GM12878 (cell line): ENCODE measurements around the gene FOXP1. TPM values are rescaled to one million over a fixed set of nuclear protein-coding genes. Genes with fewer than 3 reads are reported as not detected.
A peak's percentile ranks its signal among the peaks of the same experiment; 100 is the strongest.

ENCODE experiments used
- ATAC-seq: fragments of 200-7000 bp; cut with Tn5 transposase; 3 replicates; pipeline ENCODE4 v1.9.1; 2020; ENCODE audit warnings: mild to moderate bottlenecking, moderate library complexity
- BruUV-seq: library from RNA; stranded (reverse); fragments of 400-500 nt; replicated peaks from 2 replicates; lab custom pipeline; 2021; lab: Mats Ljungman, UMichigan
- CTCF ChIA-PET: fragments of 300-600 bp; sonication (Branson Sonifier 250); formaldehyde crosslinking; extraction: SDS; loops from one replicate; lab custom pipeline; 2021; ENCODE audit warnings: inconsistent platforms; lab: Yijun Ruan, JAX
- POLR2A ChIA-PET: fragments of 350-600 bp; formaldehyde crosslinking; extraction: SDS; loops from one replicate; lab custom pipeline; 2021; ENCODE audit warnings: inconsistent platforms; lab: Charles Lee
- RAD21 ChIA-PET: fragments of 300-600 bp; sonication (Branson Sonifier 250); formaldehyde crosslinking; loops from one replicate; lab custom pipeline; 2023; ENCODE audit warnings: antibody characterized with exemption; ENCODE audit not compliant: unreplicated experiment; lab: Charles Lee
- SMC1A ChIA-PET: fragments of 300-600 bp; sonication (Branson Sonifier 250); formaldehyde crosslinking; loops from one replicate; lab custom pipeline; 2023; ENCODE audit not compliant: unreplicated experiment, uncharacterized antibody; lab: Charles Lee
- DNase-seq: peaks from one replicate; pipeline ENCODE4 v3.0.0-alpha.2; 2011; ENCODE audit warnings: low read depth, low spot score
- FAIRE-seq: peaks from 3 replicates; lab custom pipeline; 2011; peaks lifted over from hg19 to GRCh38; lab: Jason Lieb, UNC
- H2AFZ ChIP-seq: 2 replicates; pipeline ENCODE4 v1.6.0; 2011; ENCODE audit warnings: low read depth, low read length, control low read depth; ENCODE audit not compliant: control insufficient read depth
- H3K27ac ChIP-seq: 2 replicates; pipeline ENCODE4 v1.5.1; 2011; ENCODE audit warnings: control low read depth; ENCODE audit not compliant: control insufficient read depth, insufficient read depth
- H3K27me3 ChIP-seq, 2 experiments: replicated peaks in 1 of 2; 2 replicates each; pipeline versions ENCODE4 v1.6.0 to v1.6.1; 2011; ENCODE audit warnings: low read length in 1 of 2; ENCODE audit not compliant: control insufficient read depth in 2 of 2, insufficient read depth in 2 of 2
- H3K36me3 ChIP-seq, 2 experiments: 2 replicates each; pipeline ENCODE4 v1.5.1; 2011; ENCODE audit warnings: low read length in 1 of 2; ENCODE audit not compliant: control insufficient read depth in 2 of 2, insufficient read depth in 2 of 2
- H3K4me1 ChIP-seq: 2 replicates; pipeline ENCODE4 v1.6.1; 2011; ENCODE audit warnings: mild to moderate bottlenecking, low read length, moderate library complexity, mixed read lengths; ENCODE audit not compliant: control insufficient read depth, insufficient read depth
- H3K4me2 ChIP-seq: 2 replicates; pipeline ENCODE4 v1.6.0; 2011; ENCODE audit warnings: control low read depth; ENCODE audit not compliant: control insufficient read depth, insufficient read depth
- H3K4me3 ChIP-seq: fragments of 200-600 bp; sonication (generic); 2 replicates; pipeline ENCODE4 v1.5.1; 2016
- H3K79me2 ChIP-seq: 2 replicates; pipeline ENCODE4 v1.6.0; 2011; ENCODE audit warnings: low read length; ENCODE audit not compliant: control insufficient read depth, insufficient read depth
- H3K9ac ChIP-seq: 2 replicates; pipeline ENCODE4 v1.8.0; 2011; ENCODE audit warnings: low read length, control low read depth, mixed read lengths; ENCODE audit not compliant: control insufficient read depth, insufficient read depth
- H3K9me3 ChIP-seq: replicated peaks from 3 replicates; pipeline ENCODE4 v1.5.1; 2011; ENCODE audit warnings: mild to moderate bottlenecking, low read length; ENCODE audit not compliant: control insufficient read depth, insufficient read depth
- H4K20me1 ChIP-seq: 2 replicates; pipeline ENCODE4 v1.6.0; 2011; ENCODE audit not compliant: control insufficient read depth, insufficient read depth
- BMI1 ChIP-seq: fragments of 450-650 bp; IDR thresholded peaks from 2 replicates; pipeline ENCODE4 v1.6.1; 2016; ENCODE audit warnings: mild to moderate bottlenecking, moderate library complexity, borderline replicate concordance
- IRF4 ChIP-seq: IDR thresholded peaks from 2 replicates; pipeline ENCODE4 v1.6.1; 2011; ENCODE audit warnings: low read depth, low read length
- JUND ChIP-seq: IDR thresholded peaks from 2 replicates; pipeline ENCODE4 v1.6.1; 2012; ENCODE audit warnings: low read depth, mild to moderate bottlenecking, low read length, improper control_type of control experiment, moderate library complexity
- MEF2A ChIP-seq: IDR thresholded peaks from 2 replicates; pipeline ENCODE4 v1.6.1; 2011; ENCODE audit warnings: low read depth, mild to moderate bottlenecking, low read length, moderate library complexity; ENCODE audit not compliant: insufficient read depth
- NFIC ChIP-seq: IDR thresholded peaks from 2 replicates; pipeline ENCODE4 v1.6.1; 2012; ENCODE audit warnings: low read depth, mild to moderate bottlenecking, inconsistent platforms, low read length, moderate library complexity
- POLR2A ChIP-seq: IDR thresholded peaks from 2 replicates; pipeline ENCODE4 v1.6.1; 2011; ENCODE audit warnings: low read depth, mild to moderate bottlenecking, low read length
- ZNF24 ChIP-seq: fragments of 450-650 bp; IDR thresholded peaks from 2 replicates; pipeline ENCODE4 v1.6.1; 2017; ENCODE audit warnings: antibody characterized with exemption, mild to moderate bottlenecking
- WGBS: methylation state at CpG from one replicate; pipeline ENCODE4 v1.1.6; 2016; ENCODE audit warnings: low lambda C conversion rate; ENCODE audit not compliant: insufficient replicate concordance, insufficient coverage; ENCODE audit errors: missing lambda C conversion rate; 5-methylcytosine and 5-hydroxymethylcytosine counted together
- in situ Hi-C: fragments of 300-500 bp; cut with MboI; formaldehyde crosslinking; loops from 9 replicates; pipeline ENCODE4 v1.14.3; 2018; ENCODE audit warnings: mixed read lengths
- intact Hi-C: fragments of 100-400 bp; cut with micrococcal nuclease; formaldehyde crosslinking; loops from one replicate; pipeline ENCODE4 v1.14.2; 2022; ENCODE audit not compliant: unreplicated experiment
- polyA plus RNA-seq, 11 experiments: library from polyadenylated mRNA; depleted of rRNA in 4 of 11; unstranded in 6 of 11; stranded (reverse) in 5 of 11; fragments of >200 nt; fragmentation: Nextera tagmentation in 4 of 11; fragmentation: Illumina TruSeq in 1 of 11; extraction: Ambion mirVana in 4 of 11; extraction: Trizol in 1 of 11; gene quantifications; 1 replicate in 1 of 11; 2 replicates in 10 of 11; pipeline versions ENCODE4 v1.2.1 to v1.2.3, GENCODE V29; 2011 to 2016; ENCODE audit warnings: inconsistent platforms in 2 of 11, missing spikeins in 2 of 11, low read depth in 1 of 11
- total RNA-seq, 4 experiments: library from RNA; depleted of rRNA in 3 of 4; stranded (reverse); fragments of >200 nt in 3 of 4; fragmentation: Illumina TruSeq in 1 of 4; extraction: Trizol in 1 of 4; gene quantifications; 2 replicates each; pipeline versions ENCODE4 v1.2.1 to v1.2.3, GENCODE V29; 2013 to 2021

FOXP1 gene
- total and polyA plus RNA-seq, 10 of the 15 experiments (the other 5 are each of a cell fraction or from before 2014, with no cell fraction given): 0.05 to 1.6 (median 0.20) TPM; not detected in 1

- Histone ChIP-seq H2AFZ (no peak overlapping the region), H3K27me3 (peaks cover 7 to 12% of the 10 kb centered on the region in 2 experiments; a peak in 3 of 4 replicates), H3K4me3 (peak overlapping the region; percentile 2; the same call in 1 of the 2 replicates), H3K79me2 (no peaks in the 10 kb centered on the region), H3K27ac (no peak overlapping the region), H4K20me1 (no peaks in the 10 kb centered on the region), H3K9me3 (no peaks in the 10 kb centered on the region; the same call in 2 of the 3 replicates), H3K36me3 (no peaks in the 10 kb centered on the region), H3K4me2 (peak overlapping the region; percentile 69), H3K4me1 (peaks cover 8% of the 10 kb centered on the region; the same call in 1 of the 2 replicates), H3K9ac (no peak overlapping the region)
- ChIA-PET POLR2A (no interaction called here), CTCF (no interaction called here), RAD21 (no interaction called here), SMC1A (no interaction called here)
- DNase-seq (no peak), ATAC-seq (peak; percentile 33), FAIRE-seq (peak; percentile 7)
- no TSS peak for BruUV-seq
- TF ChIP-seq NFIC: peak; percentile 36; the same call in 1 of the 2 replicates
- 0 out of 2 replicates have a peak, but pooled peaks have one; percentile 37 for TF ChIP-seq BMI1
- no peak for TF ChIP-seq ZNF24
- TF ChIP-seq JUND: no peak
- 2% methylated on average over 32 of the region's 46 CpGs for WGBS
- intact Hi-C loops: no loop called here
- in situ Hi-C loops: no loop called here
These were observed 519.1 kb downstream of the FOXP1 start for GRCh38 chr3:71064291-71064955.

- ChIA-PET RAD21 (no interaction called here), SMC1A (no interaction called here), POLR2A (no interaction called here), CTCF (no interaction called here)
- FAIRE-seq (no peak), ATAC-seq (no peak), DNase-seq (no peak)
- Histone ChIP-seq H3K36me3 (no peaks in the 10 kb centered on the region), H3K4me3 (peak overlapping the region; percentile 2; the same call in 1 of the 2 replicates), H2AFZ (no peak overlapping the region), H3K4me2 (peak overlapping the region; percentile 69; the same call in 1 of the 2 replicates), H3K4me1 (peaks cover 8% of the 10 kb centered on the region; the same call in 1 of the 2 replicates), H3K79me2 (no peaks in the 10 kb centered on the region), H3K9me3 (no peaks in the 10 kb centered on the region; the same call in 2 of the 3 replicates), H4K20me1 (no peaks in the 10 kb centered on the region), H3K27ac (no peak overlapping the region), H3K9ac (no peak overlapping the region), H3K27me3 (peaks cover 7 to 12% of the 10 kb centered on the region in 2 experiments; a peak in 3 of 4 replicates)
- in situ Hi-C loops: no loop called here
- WGBS: 0% methylated on average over 13 of the region's 13 CpGs
- TF ChIP-seq IRF4 (no peak), MEF2A (peak; percentile 62; the same call in 1 of the 2 replicates), POLR2A (0 out of 2 replicates have a peak, but pooled peaks have one; percentile 14)
- no TSS peak for BruUV-seq
- intact Hi-C loops: no loop called here
These were observed 519.7 kb downstream of the FOXP1 start for GRCh38 chr3:71063773-71064290.
